HepG2 (cell line): ENCODE measurements around the gene STAP1. TPM values are rescaled to one million over a fixed set of nuclear protein-coding genes. Genes with fewer than 3 reads are reported as not detected.

ENCODE experiments used
- ATAC-seq: fragments of 200-7000 bp; cut with Tn5 transposase; 3 replicates; pipeline ENCODE4 v1.9.1; 2020; ENCODE audit warnings: mild to moderate bottlenecking, moderate library complexity
- BruUV-seq: library from RNA; stranded (reverse); fragments of 400-500 nt; replicated peaks from 2 replicates; lab custom pipeline; 2021; lab: Mats Ljungman, UMichigan
- CTCF ChIA-PET: fragments of 300-600 bp; formaldehyde crosslinking; extraction: SDS; loops from one replicate; lab custom pipeline; 2021; ENCODE audit warnings: low total read pairs, inconsistent platforms, low intra/inter-chr PET ratio; lab: Yijun Ruan, JAX
- POLR2A ChIA-PET: fragments of 350-600 bp; sonication (Branson Sonifier 250); formaldehyde crosslinking; loops from one replicate; lab custom pipeline; 2020; ENCODE audit warnings: antibody characterized with exemption, inconsistent platforms; lab: Yijun Ruan, JAX
- DNase-seq: peaks from one replicate; pipeline ENCODE4 v3.0.0-alpha.2; 2015; ENCODE audit warnings: low spot score
- FAIRE-seq: peaks from 3 replicates; lab custom pipeline; 2011; peaks lifted over from hg19 to GRCh38; lab: Jason Lieb, UNC
- H2AFZ ChIP-seq: one replicate; pipeline ENCODE4 v1.6.1; 2011; ENCODE audit warnings: low read length, inconsistent platforms
- H3K27ac ChIP-seq: fragments of 300-600 bp; 3 replicates; pipeline ENCODE4 v1.8.0; 2011; ENCODE audit warnings: mixed run types, mild to moderate bottlenecking, mixed read lengths, low read length, inconsistent platforms; ENCODE audit not compliant: insufficient read depth; ENCODE audit errors: extremely low read length
- H3K27me3 ChIP-seq, 2 experiments: fragments of 200-600 bp in 1 of 2; 2 replicates in 1 of 2; 3 replicates in 1 of 2; pipeline versions ENCODE4 v1.6.0 to v1.8.0; 2011; ENCODE audit warnings: low read length in 2 of 2, mild to moderate bottlenecking in 2 of 2, moderate library complexity in 2 of 2, inconsistent platforms in 1 of 2; ENCODE audit not compliant: insufficient read depth in 2 of 2, control insufficient read depth in 1 of 2
- H3K36me3 ChIP-seq, 2 experiments: fragments of 200-600 bp in 1 of 2; replicated peaks in 1 of 2; 2 replicates in 1 of 2; 3 replicates in 1 of 2; pipeline versions ENCODE4 v1.5.1 to v1.8.0; 2011; ENCODE audit warnings: low read length in 2 of 2, inconsistent platforms in 1 of 2; ENCODE audit not compliant: insufficient read depth in 2 of 2, control insufficient read depth in 1 of 2
- H3K4me1 ChIP-seq: 2 replicates; pipeline ENCODE4 v1.5.1; 2012; ENCODE audit warnings: low read length, inconsistent platforms; ENCODE audit not compliant: insufficient read depth
- H3K4me2 ChIP-seq: 2 replicates; pipeline ENCODE4 v1.6.0; 2011; ENCODE audit warnings: low read depth, low read length, inconsistent platforms
- H3K4me3 ChIP-seq, 3 experiments: fragments of 200-600 bp in 1 of 3; sonication (generic), shearing (Covaris generic) in 1 of 3; replicated peaks in 1 of 3; 2 replicates each; pipeline ENCODE4 v1.5.1; 2011 to 2016; ENCODE audit warnings: low read length in 3 of 3, inconsistent platforms in 2 of 3, low read depth in 2 of 3, mild to moderate bottlenecking in 2 of 3, control low read depth in 1 of 3, mixed read lengths in 1 of 3; ENCODE audit not compliant: insufficient read depth in 1 of 3
- H3K79me2 ChIP-seq: one replicate; pipeline ENCODE4 v1.6.1; 2011; ENCODE audit warnings: low read length, inconsistent platforms; ENCODE audit not compliant: insufficient read depth
- H3K9ac ChIP-seq: 2 replicates; pipeline ENCODE4 v1.6.0; 2011; ENCODE audit warnings: mild to moderate bottlenecking, low read depth, low read length, inconsistent platforms; ENCODE audit not compliant: insufficient read depth
- H3K9me3 ChIP-seq: 2 replicates; pipeline ENCODE4 v1.5.1; 2012; ENCODE audit warnings: mild to moderate bottlenecking, low read length
- H4K20me1 ChIP-seq: 2 replicates; pipeline ENCODE4 v1.6.0; 2011; ENCODE audit warnings: inconsistent platforms, mild to moderate bottlenecking, low read length, moderate library complexity; ENCODE audit not compliant: insufficient read depth
- NFAT5 ChIP-seq: sonication (generic); formaldehyde crosslinking; IDR thresholded peaks from 2 replicates; pipeline ENCODE4 v1.4.0; 2020; ENCODE audit warnings: missing genetic modification reagents
- NONO ChIP-seq, 2 experiments: fragments of 450-650 bp in 1 of 2; sonication (generic) in 1 of 2; formaldehyde crosslinking in 1 of 2; IDR thresholded peaks in 1 of 2; conservative IDR thresholded peaks in 1 of 2; 2 replicates each; pipeline versions ENCODE4 v1.6.1 to v1.8.0; 2017 to 2022; ENCODE audit warnings: mild to moderate bottlenecking in 1 of 2, missing genetic modification reagents in 1 of 2, moderate library complexity in 1 of 2
- SRSF4 ChIP-seq: fragments of 200-400 bp; formaldehyde crosslinking; IDR thresholded peaks from one replicate; pipeline ENCODE4 v1.6.1; 2018; ENCODE audit warnings: mild to moderate bottlenecking, low read depth, low read length, moderate library complexity; ENCODE audit not compliant: poor library complexity, severe bottlenecking
- SRSF9 ChIP-seq: fragments of 200-400 bp; formaldehyde crosslinking; IDR thresholded peaks from 2 replicates; pipeline ENCODE4 v1.6.1; 2018; ENCODE audit warnings: borderline replicate concordance, mild to moderate bottlenecking, low read depth, low read length; ENCODE audit not compliant: insufficient read depth, poor library complexity, severe bottlenecking
- ZNF142 ChIP-seq: sonication (generic); formaldehyde crosslinking; IDR thresholded peaks from 2 replicates; pipeline ENCODE4 v1.4.0; 2020; ENCODE audit warnings: missing genetic modification reagents
- ZNF207 ChIP-seq: fragments of 450-650 bp; IDR thresholded peaks from 2 replicates; pipeline ENCODE4 v1.6.1; 2016; ENCODE audit warnings: antibody characterized with exemption, borderline replicate concordance
- ZNF703 ChIP-seq: sonication (generic); formaldehyde crosslinking; IDR thresholded peaks from 2 replicates; pipeline ENCODE4 v1.5.1; 2020; ENCODE audit warnings: missing genetic modification reagents, mild to moderate bottlenecking, moderate library complexity, borderline replicate concordance
- WGBS: methylation state at CpG from one replicate; pipeline ENCODE4 v1.1.6; 2017; ENCODE audit warnings: low lambda C conversion rate; 5-methylcytosine and 5-hydroxymethylcytosine counted together
- in situ Hi-C: cut with HindIII; loops from 2 replicates; pipeline ENCODE4 v1.10.0; 2017; ENCODE audit warnings: low pct_unique_long_range_greater_than_20kb; ENCODE audit not compliant: extremely low pct_ligation_motif_present
- intact Hi-C: fragments of 100-400 bp; cut with micrococcal nuclease; formaldehyde crosslinking; loops from one replicate; pipeline ENCODE4 v1.10.0; 2022; ENCODE audit not compliant: unreplicated experiment
- polyA plus RNA-seq, 8 experiments: library from polyadenylated mRNA; depleted of rRNA in 3 of 8; stranded (reverse) in 7 of 8; unstranded in 1 of 8; fragments of >200 nt; fragmentation: Illumina TruSeq in 4 of 8; extraction: Trizol in 4 of 8; gene quantifications; 2 replicates each; pipeline versions ENCODE4 v1.2.1 to v1.2.3, GENCODE V29; 2011 to 2016; ENCODE audit warnings: low read depth in 4 of 8, missing spikeins in 1 of 8, mixed read lengths in 1 of 8; ENCODE audit not compliant: insufficient read depth in 1 of 8
- total RNA-seq, 5 experiments: library from RNA; depleted of rRNA; stranded (reverse); fragments of >200 nt; fragmentation: Illumina TruSeq; extraction: Trizol; gene quantifications; 2 replicates each; pipeline ENCODE4 v1.2.3, GENCODE V29; 2016; ENCODE audit warnings: low read depth in 1 of 5
- TF ChIP-seq, protein P1 (sequence below): sonication (generic); formaldehyde crosslinking; IDR thresholded peaks from 2 replicates; pipeline ENCODE4 v1.8.0; 2022; ENCODE audit warnings: missing genetic modification reagents, mild to moderate bottlenecking, inconsistent platforms, borderline replicate concordance

The STAP1 gene
- total and polyA plus RNA-seq, 2 of the 13 experiments (the other 11 are each of a cell fraction or from before 2014, with no cell fraction given): not detected

DNA sequence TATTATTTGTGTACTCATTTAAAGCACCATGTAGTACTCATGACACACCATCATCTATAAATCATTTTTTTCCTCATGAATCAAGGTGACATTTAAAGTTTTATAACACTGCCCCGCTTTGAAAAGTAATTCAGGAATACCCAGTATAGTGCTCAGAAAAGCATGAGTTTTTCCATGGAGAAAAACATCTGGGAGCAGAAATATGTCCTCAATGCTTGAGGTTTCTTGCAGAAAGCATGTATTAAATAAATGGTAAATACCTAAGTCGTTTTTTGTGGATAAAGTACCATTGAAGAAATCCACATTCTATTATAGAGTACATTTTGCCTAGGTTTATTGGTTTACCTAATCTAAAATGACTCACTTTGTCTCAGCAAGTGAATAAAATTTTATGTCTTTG lies 76.2 kb downstream of the STAP1 start:
- Histone ChIP-seq H2AFZ (no peak overlapping the region), H4K20me1 (no peaks in the 10 kb centered on the region), H3K79me2 (no peaks in the 10 kb centered on the region), H3K36me3 (peaks cover 8 to 54% of the 10 kb centered on the region in 2 experiments), H3K4me1 (no peaks in the 10 kb centered on the region), H3K27ac (no peak overlapping the region), H3K9ac (no peak overlapping the region), H3K4me2 (no peak overlapping the region), H3K27me3 (no peaks in the 10 kb centered on the region), H3K9me3 (no peaks in the 10 kb centered on the region), H3K4me3 (no peak overlapping the region)
- ATAC-seq: no peak
- CTCF ChIA-PET: no interaction called here
- no TSS peak for BruUV-seq
- 87% methylated on average over 2 of the region's 2 CpGs for WGBS
- in situ Hi-C loops: no loop called here
- POLR2A ChIA-PET: no interaction called here
- no peak for DNase-seq
- intact Hi-C loops: no loop called here
- no peak for FAIRE-seq
- TF ChIP-seq SRSF9 (no peak), ZNF142 (CRISPR knock-in tag) (no peak), ZNF703 (CRISPR knock-in tag) (no peak), SRSF4 (no peak), NONO (IDR thresholded peaks at IDR 0.05) (no peak), NONO (CRISPR knock-in tag; conservative IDR thresholded peaks at IDR 0.05) (no peak), NFAT5 (CRISPR knock-in tag) (no peak), ZNF207 (no peak)
- TF ChIP-seq, protein P1, sequence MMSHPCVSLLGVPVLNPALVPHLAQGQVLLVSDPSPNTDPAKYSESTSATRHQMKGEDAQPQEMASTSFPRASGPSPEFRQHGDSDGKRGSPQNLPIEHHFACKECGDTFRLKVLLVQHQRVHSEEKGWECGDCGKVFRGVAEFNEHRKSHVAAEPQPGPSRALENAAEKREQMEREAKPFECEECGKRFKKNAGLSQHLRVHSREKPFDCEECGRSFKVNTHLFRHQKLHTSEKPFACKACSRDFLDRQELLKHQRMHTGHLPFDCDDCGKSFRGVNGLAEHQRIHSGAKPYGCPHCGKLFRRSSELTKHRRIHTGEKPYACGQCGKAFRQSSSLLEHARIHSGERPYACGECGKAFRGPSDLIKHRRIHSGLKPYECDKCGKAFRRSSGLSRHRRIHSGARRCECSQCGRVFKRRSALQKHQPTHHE (CRISPR knock-in tag): no peak
